Loucy (cell line): Measurements from ENCODE around the gene COX17.

Experiments
- H2AFZ ChIP-seq: fragments of 200-600 bp; sonication (generic); 2 replicates; pipeline ENCODE4 v1.6.0; 2016; ENCODE audit warnings: antibody characterized with exemption, mild to moderate bottlenecking, low read length, moderate library complexity
- H3F3A ChIP-seq: fragments of 200-600 bp; 2 replicates; pipeline ENCODE4 v1.6.0; 2016; ENCODE audit warnings: antibody characterized with exemption, low read depth, mild to moderate bottlenecking
- H3K27me3 ChIP-seq: fragments of 200-600 bp; sonication (generic); 2 replicates; pipeline ENCODE4 v1.6.1; 2014; ENCODE audit warnings: low read length, mild to moderate bottlenecking; ENCODE audit not compliant: insufficient read depth, poor library complexity, severe bottlenecking
- H3K36me3 ChIP-seq: fragments of 200-600 bp; sonication (generic); 2 replicates; pipeline ENCODE4 v1.6.1; 2016; ENCODE audit warnings: low read length; ENCODE audit not compliant: insufficient read depth
- H3K4me1 ChIP-seq: fragments of 200-600 bp; sonication (generic); 2 replicates; pipeline ENCODE4 v1.5.1; 2014; ENCODE audit warnings: low read length, mild to moderate bottlenecking; ENCODE audit not compliant: insufficient read depth, poor library complexity, severe bottlenecking
- H3K4me2 ChIP-seq: fragments of 200-600 bp; sonication (generic); 2 replicates; pipeline ENCODE4 v1.6.0; 2014; ENCODE audit warnings: antibody characterized with exemption, low read length, low read depth, mild to moderate bottlenecking; ENCODE audit not compliant: poor library complexity, severe bottlenecking
- H3K4me3 ChIP-seq: fragments of 200-600 bp; sonication (generic); 2 replicates; pipeline ENCODE4 v1.5.1; 2014; ENCODE audit warnings: low read length, mild to moderate bottlenecking, mixed read lengths; ENCODE audit not compliant: poor library complexity, severe bottlenecking
- H3K79me2 ChIP-seq: fragments of 200-600 bp; sonication (generic); 2 replicates; pipeline ENCODE4 v1.6.1; 2014; ENCODE audit warnings: low read length; ENCODE audit not compliant: insufficient read depth
- H3K9ac ChIP-seq: fragments of 200-600 bp; sonication (generic); 2 replicates; pipeline ENCODE4 v1.6.0; 2014; ENCODE audit warnings: mild to moderate bottlenecking, low read depth, low read length, moderate library complexity; ENCODE audit not compliant: poor library complexity, severe bottlenecking
- H3K9me2 ChIP-seq: fragments of 200-600 bp; sonication (generic); replicated peaks from 2 replicates; pipeline ENCODE4 v1.6.1; 2016; ENCODE audit warnings: low read depth, low read length, mixed read lengths
- H3K9me3 ChIP-seq: fragments of 200-600 bp; sonication (generic); 2 replicates; pipeline ENCODE4 v1.6.1; 2014; ENCODE audit warnings: mild to moderate bottlenecking, antibody characterized with exemption, low read length, low read depth; ENCODE audit not compliant: insufficient read depth
- H4K20me1 ChIP-seq: fragments of 200-600 bp; sonication (generic); 2 replicates; pipeline ENCODE4 v1.6.0; 2014; ENCODE audit warnings: antibody characterized with exemption, low read length, mild to moderate bottlenecking; ENCODE audit not compliant: insufficient read depth, poor library complexity, severe bottlenecking
- EZH2phosphoT487 ChIP-seq: fragments of 200-600 bp; IDR thresholded peaks from 2 replicates; pipeline ENCODE4 v1.6.1; 2018; ENCODE audit warnings: antibody characterized with exemption, mild to moderate bottlenecking, moderate library complexity, borderline replicate concordance
- TF ChIP-seq, protein P1 (sequence below): fragments of 200-600 bp; sonication (generic); conservative IDR thresholded peaks from 2 replicates; pipeline ENCODE4 v1.5.1; 2014; ENCODE audit warnings: mild to moderate bottlenecking, antibody characterized with exemption, low read length

COX17 gene

GRCh38 chr3:119626196-119626595, 51.0 kb downstream of the COX17 start:
- Histone ChIP-seq H3K4me1 (no peaks in the 10 kb centered on the region), H3K27me3 (no peaks in the 10 kb centered on the region), H2AFZ (no peak overlapping the region), H3K4me3 (no peak overlapping the region), H4K20me1 (no peaks in the 10 kb centered on the region), H3K4me2 (no peak overlapping the region), H3F3A (no peaks in the 10 kb centered on the region), H3K79me2 (no peaks in the 10 kb centered on the region), H3K36me3 (no peaks in the 10 kb centered on the region), H3K9me3 (no peaks in the 10 kb centered on the region), H3K9me2 (no peaks in the 10 kb centered on the region), H3K9ac (no peak overlapping the region)
- TF ChIP-seq, protein P1, sequence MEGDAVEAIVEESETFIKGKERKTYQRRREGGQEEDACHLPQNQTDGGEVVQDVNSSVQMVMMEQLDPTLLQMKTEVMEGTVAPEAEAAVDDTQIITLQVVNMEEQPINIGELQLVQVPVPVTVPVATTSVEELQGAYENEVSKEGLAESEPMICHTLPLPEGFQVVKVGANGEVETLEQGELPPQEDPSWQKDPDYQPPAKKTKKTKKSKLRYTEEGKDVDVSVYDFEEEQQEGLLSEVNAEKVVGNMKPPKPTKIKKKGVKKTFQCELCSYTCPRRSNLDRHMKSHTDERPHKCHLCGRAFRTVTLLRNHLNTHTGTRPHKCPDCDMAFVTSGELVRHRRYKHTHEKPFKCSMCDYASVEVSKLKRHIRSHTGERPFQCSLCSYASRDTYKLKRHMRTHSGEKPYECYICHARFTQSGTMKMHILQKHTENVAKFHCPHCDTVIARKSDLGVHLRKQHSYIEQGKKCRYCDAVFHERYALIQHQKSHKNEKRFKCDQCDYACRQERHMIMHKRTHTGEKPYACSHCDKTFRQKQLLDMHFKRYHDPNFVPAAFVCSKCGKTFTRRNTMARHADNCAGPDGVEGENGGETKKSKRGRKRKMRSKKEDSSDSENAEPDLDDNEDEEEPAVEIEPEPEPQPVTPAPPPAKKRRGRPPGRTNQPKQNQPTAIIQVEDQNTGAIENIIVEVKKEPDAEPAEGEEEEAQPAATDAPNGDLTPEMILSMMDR = no peak
- TF ChIP-seq EZH2phosphoT487 = no peak

- H3K36me3 ChIP-seq = no peaks in the 10 kb centered on the region
- no peaks in the 10 kb centered on the region for H3K79me2 ChIP-seq
- H3K27me3 ChIP-seq = no peaks in the 10 kb centered on the region
- no peaks in the 10 kb centered on the region for H3K9me2 ChIP-seq
- H2AFZ ChIP-seq = no peak overlapping the region
- H3K4me2 ChIP-seq = no peak overlapping the region
- no peaks in the 10 kb centered on the region for H3K9me3 ChIP-seq
- no peak overlapping the region for H3K4me3 ChIP-seq
- no peaks in the 10 kb centered on the region for H3K4me1 ChIP-seq
- H4K20me1 ChIP-seq = no peaks in the 10 kb centered on the region
- TF ChIP-seq EZH2phosphoT487 = no peak
- TF ChIP-seq, protein P1 = no peak
- H3K9ac ChIP-seq = no peak overlapping the region
- H3F3A ChIP-seq = no peaks in the 10 kb centered on the region
Measured at GRCh38 chr3:119625451-119626153, 51.6 kb downstream of the COX17 start.

DNA sequence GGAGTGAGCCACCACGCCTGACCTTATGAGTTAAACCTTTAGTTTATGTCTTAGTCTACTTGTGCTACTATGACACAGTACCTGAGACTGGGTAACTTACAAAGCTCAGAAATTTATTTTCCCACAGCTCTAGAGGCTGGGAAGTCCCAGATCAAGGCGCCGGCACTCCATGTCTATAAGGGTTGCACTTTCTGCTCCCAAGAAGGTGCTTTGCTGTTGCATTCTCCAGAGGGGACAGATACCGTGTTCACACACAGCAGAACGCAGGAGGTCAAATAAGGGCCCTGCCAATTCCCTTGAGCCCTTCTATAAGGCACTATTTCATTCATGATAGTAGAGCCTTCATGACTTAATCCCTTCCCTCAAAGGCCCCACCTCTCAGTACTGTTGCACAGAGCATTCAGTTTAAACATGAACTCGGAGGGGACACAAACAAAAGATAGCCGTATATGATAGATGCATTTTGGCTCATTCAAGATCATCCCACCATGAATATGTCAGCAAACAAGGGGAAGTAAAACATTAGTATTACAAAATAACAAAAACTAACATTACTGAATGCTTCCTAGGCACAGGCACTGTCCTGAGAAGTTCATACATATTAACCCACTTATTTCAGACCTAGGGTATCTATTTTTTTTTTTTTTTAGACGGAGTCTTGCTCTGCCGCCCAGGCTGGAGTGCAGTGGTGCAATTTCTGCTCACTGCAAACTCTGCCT, 53.0 kb downstream of the COX17 start:
- H3K79me2 ChIP-seq = no peaks in the 10 kb centered on the region
- no peak overlapping the region for H3K9ac ChIP-seq
- H3K4me2 ChIP-seq = no peak overlapping the region
- no peaks in the 10 kb centered on the region for H3K9me2 ChIP-seq
- no peak overlapping the region for H3K4me3 ChIP-seq
- no peak for TF ChIP-seq EZH2phosphoT487
- TF ChIP-seq, protein P1 = no peak
- no peak overlapping the region for H2AFZ ChIP-seq
- no peaks in the 10 kb centered on the region for H3K4me1 ChIP-seq
- H4K20me1 ChIP-seq = no peaks in the 10 kb centered on the region
- H3K27me3 ChIP-seq = peaks cover 2% of the 10 kb centered on the region
- no peaks in the 10 kb centered on the region for H3K9me3 ChIP-seq
- no peaks in the 10 kb centered on the region for H3K36me3 ChIP-seq
- H3F3A ChIP-seq = no peaks in the 10 kb centered on the region
